Stimulated activated CD8-positive, alpha-beta memory T cell treated with anti-CD3 and anti-CD28 coated beads, Interleukin-2, amount 100 ng/mL, for 48 hours (primary cell): ENCODE measurements around the gene CHCHD3.
"Not testable (repeated sequence)": the region's sequence is repeated elsewhere in the genome, so short reads cannot be mapped to it uniquely, and the experiment has no call there.

Experiments
- DNase-seq, 2 donors: peaks; one replicate each; pipeline ENCODE4 v3.0.0-alpha.2; 2020; ENCODE audit warnings: low read depth in 2 of 2

CHCHD3 gene

DNA sequence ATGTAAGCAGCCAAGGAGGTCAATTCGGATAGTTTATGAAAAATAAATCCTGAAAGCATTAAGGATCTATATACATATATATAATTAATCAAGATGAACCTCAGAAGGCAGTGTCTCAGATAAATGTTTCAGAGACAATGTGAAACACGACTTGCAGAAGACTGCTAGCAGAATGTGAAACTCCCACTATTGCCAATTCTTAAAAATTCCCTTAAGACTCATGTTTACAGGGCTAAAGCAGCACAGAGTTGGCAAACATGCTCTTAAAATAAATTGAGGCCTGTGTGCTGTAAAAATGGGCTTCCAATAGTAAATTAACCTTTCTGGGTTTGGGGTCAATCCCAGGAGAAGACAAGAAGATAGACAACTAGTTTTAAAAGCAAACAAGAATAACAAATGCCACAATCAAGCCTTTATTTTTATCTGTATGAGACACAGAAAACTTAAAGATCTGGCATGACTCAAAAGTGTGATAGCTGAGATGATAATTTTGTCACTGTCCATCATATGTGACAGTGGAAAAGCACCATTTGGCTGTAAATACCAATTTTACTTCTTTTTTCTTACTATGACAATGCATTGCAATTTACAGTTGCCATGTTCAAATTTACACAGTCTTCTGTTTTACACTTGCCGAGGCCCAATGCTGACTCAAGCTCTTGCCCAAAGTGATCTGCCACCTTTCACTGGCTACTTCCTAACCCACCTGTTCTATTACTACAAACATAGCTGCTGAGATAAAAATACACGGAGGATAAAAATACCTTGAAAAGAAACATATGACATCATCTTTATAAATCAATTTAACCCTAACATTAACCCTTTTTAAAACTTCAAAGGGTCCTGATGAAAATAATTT is 78.6 kb downstream of the CHCHD3 start:
- no peak for DNase-seq

GRCh38 chr7:133001727-133002126 is 80.2 kb downstream of the CHCHD3 start:
- DNase-seq = no peak

DNA sequence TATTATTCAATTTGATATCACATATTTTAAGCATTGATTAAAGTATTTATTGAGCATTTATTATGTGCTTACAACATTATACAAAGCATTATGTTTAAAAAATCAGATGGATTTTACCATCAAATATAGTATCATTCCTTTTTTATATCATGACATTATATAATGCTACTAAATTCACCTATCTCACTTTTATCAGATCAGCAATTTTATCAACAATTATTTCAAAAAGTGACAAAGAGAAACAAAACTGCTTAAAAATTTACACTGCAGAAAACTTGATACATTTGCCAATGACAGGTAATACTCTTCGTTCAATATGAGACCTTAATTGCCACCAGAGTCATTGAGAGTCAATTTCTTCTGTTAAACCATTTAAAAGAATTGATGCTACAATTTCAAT is 82.0 kb downstream of the CHCHD3 start:
- DNase-seq = no peak

DNA sequence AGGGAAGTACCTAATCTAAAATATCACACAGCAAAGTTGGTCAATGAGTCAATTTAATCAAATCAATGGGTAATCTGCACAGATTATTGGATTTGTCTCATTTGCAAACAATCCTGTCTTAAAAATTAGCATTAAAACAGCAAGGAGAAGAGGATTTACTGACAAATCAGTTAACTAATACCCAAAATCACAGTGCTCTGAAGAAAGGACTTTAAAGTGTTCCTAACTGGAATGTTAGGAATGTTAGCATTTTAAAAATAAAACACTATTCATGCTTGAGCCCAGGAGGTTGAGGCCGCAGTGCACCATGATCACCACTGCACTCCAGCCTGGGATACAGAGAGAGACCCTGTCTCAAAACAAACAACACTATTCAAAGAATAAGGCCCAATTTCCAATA is 83.1 kb downstream of the CHCHD3 start:
- no peak for DNase-seq

DNA sequence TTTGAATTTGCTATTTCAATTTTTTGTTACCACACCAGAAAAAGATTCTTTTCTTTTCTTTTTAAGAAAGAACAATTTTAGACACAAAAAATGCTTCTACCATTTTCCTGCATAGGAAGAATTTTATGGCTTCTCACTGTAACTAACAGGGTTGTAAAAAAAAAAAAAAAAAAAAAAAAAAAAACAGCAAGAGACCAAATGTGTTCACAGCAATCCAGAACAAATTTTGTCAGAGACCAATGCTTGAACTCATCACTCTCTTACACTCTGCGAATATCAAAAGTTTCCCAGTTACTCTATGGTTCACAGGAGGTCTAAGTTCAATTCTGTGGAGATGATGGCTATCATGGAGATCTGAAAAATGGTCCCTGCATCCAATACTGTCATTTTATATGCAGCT is 84.4 kb downstream of the CHCHD3 start:
- no peak for DNase-seq

DNA sequence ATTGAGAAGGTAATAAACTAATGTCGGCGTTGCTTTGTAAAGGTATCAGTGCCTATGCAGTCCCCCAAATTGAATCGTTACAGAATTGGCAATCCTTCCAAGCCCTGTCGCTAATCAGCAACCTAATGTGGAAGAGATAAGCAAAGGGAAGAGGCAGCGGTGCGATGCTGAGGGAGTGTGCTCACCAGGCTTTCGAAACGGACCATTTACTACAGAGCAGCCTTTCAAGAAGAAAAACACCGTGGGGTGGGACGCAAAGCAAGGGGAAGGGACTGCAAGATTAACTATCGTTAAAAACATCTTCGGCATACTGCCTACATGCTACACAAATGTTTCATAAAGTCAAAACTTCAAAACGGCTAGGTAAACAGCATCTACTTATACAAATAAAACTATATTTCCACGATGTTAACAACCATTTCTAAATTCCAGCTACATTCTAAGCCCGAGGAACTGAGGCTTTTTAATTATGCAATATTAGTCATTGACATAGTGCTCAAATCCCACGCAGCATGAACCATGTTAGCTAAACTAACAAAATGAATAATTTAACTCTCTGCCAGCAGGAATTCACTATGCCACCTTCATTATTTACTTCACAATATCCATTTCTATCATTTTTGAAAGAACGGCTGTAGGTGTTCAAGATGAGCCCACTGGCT is 85.2 kb downstream of the CHCHD3 start:
- DNase-seq = no peak

DNA sequence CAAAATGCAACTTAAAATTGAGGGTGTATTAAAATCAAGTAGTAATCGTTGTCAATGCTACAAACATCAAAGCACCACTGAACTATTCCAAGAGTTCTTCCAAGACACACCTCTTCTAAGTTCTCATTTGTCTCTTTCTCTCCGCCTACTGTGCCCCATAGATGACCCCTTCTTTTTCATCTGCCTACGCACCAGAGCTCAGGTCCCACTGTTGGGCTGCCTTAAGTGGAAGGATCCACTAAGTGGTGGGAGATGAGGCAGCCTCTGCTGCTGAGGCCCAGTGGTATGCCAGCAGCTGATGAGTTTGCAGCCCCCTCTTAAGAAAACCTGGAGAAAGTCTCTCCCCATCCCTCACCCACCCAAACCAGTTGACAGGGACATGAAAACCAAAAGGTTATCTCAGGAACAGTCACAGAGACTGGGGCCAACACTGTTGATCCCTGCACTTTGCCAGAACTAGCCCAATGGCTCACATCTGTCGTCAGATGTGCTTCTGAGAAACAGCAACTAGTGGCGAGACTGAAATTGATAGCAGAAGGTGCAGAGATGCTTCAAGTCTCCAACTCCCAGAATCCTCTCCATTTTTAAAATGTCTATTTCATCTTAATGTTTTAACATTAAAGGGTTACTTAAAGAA is 88.4 kb downstream of the CHCHD3 start:
- no peak for DNase-seq

DNA sequence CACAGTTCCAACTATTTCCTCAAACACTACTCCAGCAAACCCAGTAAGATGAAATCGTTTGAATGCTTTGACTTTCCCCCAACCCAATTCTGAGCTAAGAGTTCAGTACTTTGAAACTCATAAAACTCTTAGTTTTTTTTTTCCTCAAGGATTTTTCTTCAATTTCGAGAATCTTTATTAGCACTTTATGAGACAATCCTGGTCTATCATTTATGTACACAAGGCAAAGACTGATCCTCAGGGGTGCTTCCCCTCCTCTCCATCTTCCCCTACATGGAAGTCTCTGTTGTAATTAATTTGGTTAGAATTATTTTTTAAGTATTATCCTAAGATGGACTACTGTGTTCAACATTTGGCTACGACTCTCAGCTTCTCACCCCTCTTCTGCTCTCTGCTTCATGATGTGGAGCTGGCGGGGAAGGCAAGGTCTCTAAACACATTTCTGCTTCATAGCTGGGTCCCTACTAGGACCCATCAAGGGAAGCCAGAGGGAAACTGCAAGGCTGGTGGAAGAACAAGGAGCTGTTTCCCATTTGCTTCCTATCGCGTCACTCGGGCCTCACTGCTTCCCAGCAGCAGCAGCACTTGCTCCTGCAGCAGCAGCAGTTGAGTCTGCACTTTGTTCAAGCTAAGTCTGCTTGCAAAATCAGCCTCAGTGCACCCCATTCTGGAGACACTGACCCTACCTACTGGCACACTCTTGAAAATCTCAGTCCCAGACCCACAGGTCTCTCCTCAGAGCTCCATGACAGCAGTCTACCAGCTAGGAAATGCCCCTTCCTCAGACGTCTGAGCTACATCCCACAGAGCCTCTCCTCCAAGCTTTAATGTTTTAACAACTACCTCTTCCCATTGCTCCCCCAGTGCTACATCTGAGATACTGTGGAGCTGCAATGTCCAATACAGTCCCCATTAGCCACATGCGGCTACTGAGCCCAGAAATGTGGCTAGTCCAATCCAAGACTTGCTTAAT is 90.0 kb downstream of the CHCHD3 start:
- DNase-seq = no peak

DNA sequence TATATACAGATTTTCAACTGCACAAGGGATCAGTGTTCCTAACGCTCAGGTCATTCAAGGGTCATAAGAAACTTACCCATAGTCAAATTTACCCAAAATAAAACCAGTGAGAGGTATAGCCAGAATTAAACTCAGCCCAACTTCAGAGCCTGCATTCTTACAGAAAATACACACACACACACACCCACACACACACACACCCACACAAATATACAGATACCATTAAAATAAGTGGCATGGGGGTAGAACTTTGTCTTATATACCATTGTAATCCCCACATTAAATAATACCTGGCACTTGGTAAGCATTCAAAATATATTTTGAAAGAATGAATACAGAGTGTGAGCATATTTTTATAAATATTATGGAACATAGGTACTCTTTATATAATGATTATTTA is 93.8 kb downstream of the CHCHD3 start:
- DNase-seq = no peak

DNA sequence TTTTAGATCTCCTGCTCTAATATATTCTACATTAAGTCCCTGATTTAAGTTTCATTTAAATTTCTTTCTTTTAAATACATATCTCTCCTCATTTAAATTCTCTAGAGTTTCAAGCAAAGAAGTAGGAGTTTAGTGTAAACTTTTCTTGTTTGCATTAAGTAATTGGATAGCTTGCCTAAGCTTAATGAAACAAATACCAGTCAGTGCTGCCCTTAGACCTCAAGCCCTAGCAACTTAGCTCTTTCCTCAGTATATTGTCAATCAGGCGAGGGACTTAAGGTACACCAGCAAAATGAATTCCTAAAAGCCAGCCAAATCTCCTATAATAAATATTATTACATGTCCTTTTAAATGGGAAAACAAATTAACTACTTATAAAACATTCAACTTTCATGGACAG is 101.5 kb downstream of the CHCHD3 start:
- no peak for DNase-seq

DNA sequence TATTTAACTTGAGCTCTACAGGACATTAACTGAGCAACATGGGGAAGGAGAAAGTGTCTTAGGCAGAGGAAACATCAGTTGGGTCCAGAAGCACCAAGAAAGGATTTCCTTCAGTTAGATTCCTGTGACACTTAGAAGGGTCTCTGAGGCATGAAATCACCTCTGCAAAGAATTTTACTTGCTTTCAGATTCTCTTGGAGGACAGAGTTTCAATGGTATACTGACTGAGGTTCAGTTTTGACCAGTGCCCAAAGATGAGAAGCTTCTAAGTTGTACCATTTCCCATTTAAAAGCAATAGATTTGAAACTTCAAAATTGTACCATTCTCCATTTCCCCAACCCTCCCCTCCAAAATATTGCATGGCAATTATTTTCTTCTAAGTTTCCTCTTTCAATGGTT is 102.4 kb downstream of the CHCHD3 start:
- no peak for DNase-seq

- no peak for DNase-seq
Measured at GRCh38 chr7:132977234-132977633, 104.7 kb downstream of the CHCHD3 start.

GRCh38 chr7:132972745-132973144 is 109.1 kb downstream of the CHCHD3 start:
- no peak for DNase-seq

GRCh38 chr7:132970257-132970656 is 111.6 kb downstream of the CHCHD3 start:
- DNase-seq = no peak

GRCh38 chr7:132969520-132969919 is 112.4 kb downstream of the CHCHD3 start:
- DNase-seq = no peak

DNA sequence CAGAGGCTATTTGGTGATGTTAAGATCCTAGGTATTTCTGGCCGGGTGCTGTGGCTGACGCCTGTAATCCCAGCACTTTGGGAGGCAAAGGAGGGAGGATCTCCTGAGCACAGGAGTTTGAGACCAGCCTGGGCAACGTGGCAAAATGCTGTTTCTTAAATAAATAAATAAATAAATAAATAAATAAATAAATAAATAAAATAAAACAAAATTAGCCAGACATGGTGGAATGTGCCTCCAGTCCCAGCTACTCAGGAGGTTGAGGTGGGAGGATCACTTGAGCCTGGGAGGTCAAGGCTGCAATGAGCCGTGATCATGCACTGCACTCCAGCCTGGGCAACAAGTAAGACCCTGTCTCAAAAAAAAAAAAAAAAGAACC is 114.4 kb downstream of the CHCHD3 start:
- DNase-seq = not testable (repeated sequence)

DNA sequence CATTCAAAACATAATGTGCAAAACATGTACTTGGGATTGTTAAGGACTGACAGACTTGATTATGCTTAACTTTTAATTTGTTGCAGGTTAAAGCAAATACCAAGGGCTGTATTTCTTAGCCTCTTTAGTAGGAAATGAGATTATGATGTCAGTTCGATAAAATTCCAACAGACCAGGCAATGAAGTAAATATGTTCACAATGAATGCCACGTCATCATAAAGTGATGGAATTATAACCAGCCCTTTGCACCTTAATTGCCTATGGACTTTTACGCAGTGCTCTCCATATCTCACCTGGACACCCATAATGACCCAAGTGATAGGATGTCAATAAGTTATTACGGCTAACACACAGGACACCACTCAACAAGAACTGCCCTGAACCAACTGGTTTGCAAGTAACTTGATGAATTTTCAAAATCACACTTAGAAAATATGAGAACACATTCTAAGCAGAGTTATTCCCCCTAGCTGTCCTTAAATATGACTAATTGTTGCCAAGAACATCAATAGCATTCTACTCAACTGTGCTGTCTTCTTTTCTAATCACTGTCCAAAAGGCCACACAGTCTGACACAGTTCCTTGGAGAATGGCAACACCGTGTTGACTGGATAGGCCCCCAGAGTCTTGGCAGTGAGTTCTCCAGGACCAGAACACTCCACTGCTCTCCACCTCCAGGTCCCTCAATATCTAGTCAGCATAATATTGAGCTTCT is 115.0 kb downstream of the CHCHD3 start:
- no peak for DNase-seq

GRCh38 chr7:132965951-132966350 is 115.9 kb downstream of the CHCHD3 start:
- DNase-seq = no peak

GRCh38 chr7:132964876-132965275 is 117.0 kb downstream of the CHCHD3 start:
- DNase-seq = no peak

DNA sequence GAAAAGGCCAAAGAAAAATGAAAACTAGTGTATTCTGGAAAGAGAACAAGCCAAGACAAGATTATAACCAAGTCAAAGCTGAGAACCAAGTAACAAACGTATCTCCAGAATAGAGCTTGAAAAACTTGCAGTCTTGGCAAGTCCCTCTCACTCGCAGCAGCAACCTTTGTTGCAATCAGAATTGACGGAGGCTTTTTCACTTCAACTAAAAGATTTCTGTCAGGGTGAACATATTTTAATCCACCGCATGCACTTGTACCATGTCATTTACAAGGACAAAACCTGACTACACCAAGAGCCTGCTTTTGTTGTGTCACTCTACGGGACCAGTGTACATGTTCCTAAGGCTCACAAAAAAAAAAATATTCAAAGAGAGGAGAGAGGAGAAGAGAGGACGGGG is 122.0 kb downstream of the CHCHD3 start:
- DNase-seq = no peak

GRCh38 chr7:132956556-132956955 is 125.3 kb downstream of the CHCHD3 start:
- no peak for DNase-seq
